ENCODE results near the gene SDR42E1.

The SDR42E1 gene

DNA sequence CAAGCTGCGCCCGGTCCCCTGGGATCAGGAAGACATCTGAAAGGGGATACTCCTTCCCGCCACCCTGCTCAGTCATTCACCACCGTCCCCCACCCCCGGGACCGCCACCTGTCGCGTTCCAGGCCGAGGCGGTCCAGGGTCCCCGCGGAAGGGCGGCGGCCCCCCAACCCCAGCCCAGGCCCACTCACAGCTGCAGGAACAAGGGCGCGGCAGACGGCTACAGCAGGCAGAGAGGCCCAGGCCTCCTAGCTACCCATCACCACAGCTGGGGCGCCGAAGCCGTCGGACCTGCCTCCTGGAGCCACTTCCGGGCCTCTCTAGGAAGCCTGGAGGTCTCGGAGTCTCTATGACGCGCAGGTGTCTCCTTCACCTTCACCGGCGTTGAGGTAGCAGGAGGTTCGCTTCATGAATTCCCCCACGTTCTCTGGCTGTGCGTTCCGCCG is at the start of gene SDR42E1:
Gene SDR42E1, minus strand, starts transcription at position 272 of the 443 bp plus-strand sequence. CDS start 10,612 bp downstream, outside the sequence.
- DNase-seq (ENCODE audit: low read depth): peak; percentile 60

DNA sequence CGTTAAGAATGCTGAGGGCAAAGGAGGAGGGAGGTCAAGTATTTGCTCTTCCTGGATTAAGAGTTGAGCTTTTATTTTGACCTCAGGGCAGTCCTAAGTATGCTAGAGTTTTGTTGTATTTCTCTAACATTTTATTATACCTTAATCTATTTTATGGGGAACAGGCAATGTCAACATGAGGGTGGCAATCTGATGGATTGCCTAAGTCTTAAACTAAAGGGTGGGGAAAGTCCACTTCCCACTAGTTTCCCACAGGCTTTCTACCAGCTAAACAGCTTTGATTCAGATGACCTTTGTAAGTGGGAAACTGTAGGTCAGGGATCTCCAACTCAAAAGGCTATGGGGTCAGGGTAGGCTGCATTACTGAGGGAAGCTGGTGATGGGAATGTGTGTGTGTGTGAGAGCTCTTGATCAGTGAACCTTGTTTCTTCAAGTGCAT is 48.7 kb upstream of the SDR42E1 start:
- DNase-seq (ENCODE audit: low read depth): peak; percentile 82

GRCh38 chr16:82059161-82059982 is 48.1 kb upstream of the SDR42E1 start:
- DNase-seq (ENCODE audit: low read depth): no peak

DNA sequence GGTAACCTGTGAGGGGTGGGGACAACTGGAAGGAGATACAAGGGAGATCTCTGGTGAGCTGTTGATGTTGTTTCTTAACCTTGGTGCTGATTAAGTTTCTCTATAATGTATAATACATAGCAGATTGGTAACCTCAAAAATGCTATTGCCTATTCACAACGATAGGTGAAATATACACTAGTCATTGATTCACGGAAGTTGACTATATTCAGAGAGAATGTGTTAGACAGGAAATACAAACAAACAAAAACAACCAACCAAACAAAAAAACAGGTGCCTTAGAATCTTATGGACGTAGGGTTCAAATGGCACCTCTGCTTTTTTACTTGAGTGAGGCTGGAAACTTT is 45.3 kb upstream of the SDR42E1 start:
- no peak for DNase-seq (ENCODE audit: low read depth)

GRCh38 chr16:82055728-82056549 is 44.7 kb upstream of the SDR42E1 start:
- no peak for DNase-seq (ENCODE audit: low read depth)

GRCh38 chr16:82055117-82055516 is 43.8 kb upstream of the SDR42E1 start:
- no peak for DNase-seq (ENCODE audit: low read depth)

DNA sequence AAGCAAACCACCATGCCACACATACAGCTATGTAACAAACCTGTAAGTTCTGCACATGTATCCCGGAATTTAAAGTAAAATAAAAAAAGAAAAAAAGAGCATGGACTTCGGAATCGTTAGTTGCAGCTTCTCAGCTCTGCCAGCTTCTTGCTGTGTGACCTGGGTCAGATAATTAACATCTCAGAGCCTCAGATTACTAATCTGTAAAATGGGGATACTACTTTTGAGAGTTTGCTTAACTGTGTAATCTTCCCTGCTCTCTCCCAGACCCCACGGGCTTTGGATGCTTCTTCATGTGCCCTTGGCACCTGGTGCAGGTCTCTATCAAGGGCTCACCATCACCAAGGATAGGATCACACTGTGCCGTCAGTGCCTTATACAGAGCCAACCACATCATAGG is 40.4 kb upstream of the SDR42E1 start:
- no peak for DNase-seq (ENCODE audit: low read depth)

DNA sequence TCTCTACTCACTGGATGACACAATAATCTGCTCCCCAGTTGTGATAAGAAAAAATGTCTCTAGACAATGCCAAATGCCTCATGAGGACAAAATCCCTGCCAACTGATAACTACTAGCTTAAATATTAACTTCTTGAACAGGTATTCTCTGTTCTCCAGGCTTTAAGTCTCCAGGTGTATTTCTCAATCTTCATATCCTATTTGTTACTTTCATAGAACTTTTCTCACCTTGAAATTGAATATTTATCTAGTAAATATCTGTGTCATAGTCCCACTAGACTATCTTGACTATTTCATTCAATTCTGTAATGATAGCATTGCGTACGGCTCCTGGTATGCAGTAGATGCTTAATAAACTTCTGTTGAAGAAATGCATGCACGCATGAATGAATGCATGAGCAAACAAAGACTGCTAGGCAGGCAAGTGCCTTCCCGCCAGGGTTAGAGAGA is 39.7 kb upstream of the SDR42E1 start:
- no peak for DNase-seq (ENCODE audit: low read depth)

GRCh38 chr16:82050506-82050905 is 39.2 kb upstream of the SDR42E1 start:
- DNase-seq (ENCODE audit: low read depth): no peak

DNA sequence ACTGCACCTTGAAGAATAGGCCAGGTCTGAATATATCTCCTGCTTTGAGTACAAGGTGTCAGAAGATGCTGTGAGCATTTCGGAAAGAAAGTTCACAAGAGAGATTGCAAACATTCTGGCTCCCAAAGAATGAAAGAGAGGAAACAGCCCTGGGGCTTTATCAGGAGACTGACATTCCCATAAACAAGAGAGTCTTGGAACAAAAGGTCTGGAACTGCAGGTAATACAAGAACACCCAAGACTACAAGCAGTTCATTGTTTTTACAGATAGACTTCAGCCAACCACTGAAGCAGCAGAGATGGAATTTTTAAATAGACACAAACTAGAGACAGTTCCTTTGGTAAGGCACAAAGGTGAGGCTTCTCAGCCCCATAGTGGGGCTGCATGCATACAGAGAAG is 38.2 kb upstream of the SDR42E1 start:
- no peak for DNase-seq (ENCODE audit: low read depth)

DNA sequence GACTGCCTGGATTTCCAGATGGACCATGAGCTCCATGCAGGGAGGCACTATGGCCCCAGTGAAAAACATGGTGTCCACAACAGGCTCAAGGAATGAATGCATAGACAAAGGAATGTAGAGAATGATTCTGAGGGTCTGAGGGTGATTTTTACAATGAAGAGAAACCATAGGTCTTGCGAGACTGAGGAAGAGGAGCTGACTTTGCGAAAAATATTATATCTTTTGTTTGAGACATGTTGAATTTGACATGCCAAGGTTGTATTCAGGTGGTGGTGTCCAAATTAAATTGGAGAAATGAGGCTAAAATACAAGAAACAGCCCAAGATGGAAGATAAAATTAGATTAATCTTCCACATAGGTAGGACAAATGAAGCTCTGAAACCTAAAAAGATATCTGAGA is 36.5 kb upstream of the SDR42E1 start:
- no peak for DNase-seq (ENCODE audit: low read depth)

GRCh38 chr16:82047374-82047773 is 36.1 kb upstream of the SDR42E1 start:
- no peak for DNase-seq (ENCODE audit: low read depth)

- no peak for DNase-seq (ENCODE audit: low read depth)
Observed at GRCh38 chr16:82046941-82047340, 35.7 kb upstream of the SDR42E1 start.

GRCh38 chr16:82046541-82046940 is 35.3 kb upstream of the SDR42E1 start:
- DNase-seq (ENCODE audit: low read depth): no peak

DNA sequence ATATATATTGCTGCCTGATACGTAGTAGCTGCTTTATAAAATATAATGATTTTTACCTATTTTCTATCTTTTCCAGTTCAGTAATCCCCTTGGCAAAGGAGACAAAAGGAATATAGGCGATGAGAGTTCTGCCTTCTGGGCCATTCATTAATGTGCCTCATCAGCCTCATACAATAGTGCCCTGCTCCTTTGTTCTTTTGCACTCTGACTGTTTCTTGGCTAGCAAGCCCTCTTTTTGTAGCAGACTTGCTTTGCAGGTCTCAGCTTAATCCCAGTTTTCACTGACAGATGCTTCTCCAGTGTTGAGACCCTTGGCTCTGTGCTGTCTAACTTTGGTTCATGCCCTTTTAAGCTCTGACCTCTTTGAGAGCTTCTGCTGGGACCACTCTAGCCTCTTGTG is 34.2 kb upstream of the SDR42E1 start:
- DNase-seq (ENCODE audit: low read depth): no peak

DNA sequence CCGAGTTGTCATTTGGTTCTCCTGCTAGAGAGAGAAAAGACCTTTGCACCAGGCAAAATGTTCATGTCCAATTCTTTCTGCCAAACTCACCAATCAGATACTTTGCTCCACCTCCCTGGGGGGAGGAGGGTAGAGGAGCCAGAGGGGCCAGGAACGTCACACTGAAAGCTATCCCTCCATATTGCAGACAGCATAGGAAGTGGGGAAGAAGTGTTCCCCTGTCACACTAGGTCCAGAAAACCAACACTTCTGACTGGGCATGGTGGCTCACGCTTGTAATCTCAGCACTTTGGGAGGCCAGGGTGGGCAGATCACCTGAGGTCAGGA is 33.3 kb upstream of the SDR42E1 start:
- no peak for DNase-seq (ENCODE audit: low read depth)

- DNase-seq (ENCODE audit: low read depth): peak; percentile 91
Observed at GRCh38 chr16:82043680-82044584, 32.7 kb upstream of the SDR42E1 start.

- DNase-seq (ENCODE audit: low read depth): peak; percentile 58
Observed at GRCh38 chr16:82042846-82043245, 31.6 kb upstream of the SDR42E1 start.

- DNase-seq (ENCODE audit: low read depth): no peak
Observed at GRCh38 chr16:82042144-82042543, 30.9 kb upstream of the SDR42E1 start.

GRCh38 chr16:82041542-82041941 is 30.3 kb upstream of the SDR42E1 start:
- no peak for DNase-seq (ENCODE audit: low read depth)

GRCh38 chr16:82040296-82040695 is 29.0 kb upstream of the SDR42E1 start:
- no peak for DNase-seq (ENCODE audit: low read depth)

DNA sequence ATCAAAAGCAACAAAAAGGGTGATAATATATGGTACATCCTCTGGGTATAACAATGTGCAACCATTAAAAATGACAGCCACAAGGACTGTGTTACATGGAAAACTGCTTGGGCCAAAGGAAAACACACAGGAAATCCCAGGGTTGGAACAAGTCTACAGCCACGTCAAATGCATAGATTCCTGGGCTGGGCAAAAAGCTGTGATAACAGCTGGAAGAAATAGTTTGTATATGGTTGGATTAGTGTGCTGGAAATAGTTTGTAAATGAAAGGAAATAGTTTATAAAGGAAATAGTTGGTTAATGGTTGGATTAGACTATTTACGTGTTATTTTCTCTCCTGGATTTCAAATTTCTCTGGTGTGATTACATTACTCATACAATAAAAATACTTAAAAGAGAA is 26.4 kb upstream of the SDR42E1 start:
- DNase-seq (ENCODE audit: low read depth): no peak
